Fibroblast of skin of right quadriceps (primary cell): ENCODE results near the gene ANKRD65.
A peak's percentile ranks its signal among the peaks of the same experiment; 100 is the strongest.
"Not testable (repeated sequence)": the region's sequence is repeated elsewhere in the genome, so short reads cannot be mapped to it uniquely, and the experiment has no call there.

Experiments used
- DNase-seq: peaks from one replicate; pipeline ENCODE4 v3.0.0-alpha.2; 2013

Gene ANKRD65

DNA sequence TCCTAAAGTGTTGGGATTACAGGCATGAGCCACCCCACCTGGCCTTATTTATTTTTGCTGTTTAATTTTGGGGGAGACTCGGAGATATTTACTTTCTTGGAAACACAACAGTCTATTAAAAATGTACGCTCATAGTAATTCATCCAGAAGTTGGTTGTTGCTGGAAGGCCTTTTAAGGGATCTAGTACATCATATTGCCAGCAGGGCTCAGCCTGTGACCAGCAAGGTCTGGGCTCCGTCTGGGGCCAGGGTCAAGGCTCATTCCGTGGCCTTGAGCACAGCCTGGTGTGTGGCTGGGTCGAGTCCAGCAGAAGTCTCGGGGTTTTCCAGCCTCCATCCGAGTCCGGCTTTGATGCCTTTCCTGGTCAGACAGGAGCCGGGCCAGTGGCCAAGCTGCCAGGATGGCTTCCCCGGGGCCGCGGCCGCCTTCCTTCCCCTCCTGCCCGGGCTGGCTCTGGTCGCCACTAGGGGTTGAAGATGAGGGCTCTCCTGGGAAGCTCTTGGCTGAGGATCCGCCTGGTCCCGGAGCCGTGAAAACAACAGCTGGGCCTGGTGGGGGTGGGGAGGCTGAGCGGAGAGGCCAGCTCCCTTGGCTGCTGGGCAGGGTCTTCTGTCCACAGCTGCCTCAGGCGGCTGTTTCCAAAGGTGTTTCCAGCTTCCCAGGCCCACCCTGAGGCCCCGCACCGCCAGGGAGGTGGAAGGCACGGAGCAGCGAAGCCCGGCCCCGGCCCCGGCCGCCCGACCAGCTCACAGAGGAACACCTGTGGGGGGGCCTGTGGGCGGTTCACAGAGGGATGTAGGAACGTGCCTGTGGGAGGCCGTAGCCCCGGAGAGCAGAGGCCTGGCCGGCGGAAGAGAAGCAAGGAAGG lies 9.3 kb upstream of the ANKRD65 start:
- DNase-seq, result peak; percentile 45

- no peak for DNase-seq
Measured at GRCh38 chr1:1429671-1430073, 8.6 kb upstream of the ANKRD65 start.

DNA sequence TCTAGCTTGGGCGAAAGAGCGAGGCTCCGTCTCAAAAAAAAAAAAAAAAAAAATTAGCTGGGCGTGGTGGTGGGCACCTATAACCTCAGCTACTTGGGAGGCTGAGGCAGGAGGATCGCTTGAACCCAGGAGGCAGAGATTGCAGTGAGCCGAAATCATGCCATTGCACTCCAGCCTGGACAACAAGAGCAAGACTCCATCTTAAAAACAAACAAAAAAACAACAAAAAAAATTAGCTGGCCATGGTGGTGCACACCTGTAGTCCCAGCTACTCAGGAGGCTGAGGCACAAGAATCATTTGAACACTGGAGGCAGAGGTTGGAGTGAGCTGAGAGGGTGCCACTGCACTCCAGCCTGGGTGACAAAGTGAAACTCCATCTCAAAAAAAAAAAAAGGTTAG lies 7.9 kb upstream of the ANKRD65 start:
- not testable (repeated sequence) for DNase-seq

GRCh38 chr1:1428174-1428573 lies 7.1 kb upstream of the ANKRD65 start:
- no peak for DNase-seq

GRCh38 chr1:1427820-1428148 lies 6.7 kb upstream of the ANKRD65 start:
- no peak for DNase-seq

GRCh38 chr1:1427106-1427819 lies 6.2 kb upstream of the ANKRD65 start:
- no peak for DNase-seq

- DNase-seq, result no peak
Measured at GRCh38 chr1:1426496-1427105, 5.5 kb upstream of the ANKRD65 start.

GRCh38 chr1:1425753-1426495 lies 4.8 kb upstream of the ANKRD65 start:
- DNase-seq, result no peak

DNA sequence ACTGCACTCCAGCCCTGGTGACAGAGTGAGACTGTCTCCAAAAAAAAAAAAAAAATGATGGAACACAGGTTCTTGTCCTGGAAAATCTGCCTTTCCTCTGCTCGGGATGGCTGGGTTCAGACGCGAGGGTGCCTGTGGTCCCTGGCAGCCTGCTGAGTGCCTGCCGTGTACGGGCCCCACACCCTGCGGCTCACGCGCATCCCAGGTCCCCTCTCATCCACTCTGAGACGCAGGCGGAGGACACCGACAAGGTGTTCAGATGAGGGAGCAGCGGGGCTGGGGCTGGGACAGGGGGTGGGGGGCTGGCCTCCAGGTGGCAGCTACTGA lies 4.3 kb upstream of the ANKRD65 start:
- no peak for DNase-seq

DNA sequence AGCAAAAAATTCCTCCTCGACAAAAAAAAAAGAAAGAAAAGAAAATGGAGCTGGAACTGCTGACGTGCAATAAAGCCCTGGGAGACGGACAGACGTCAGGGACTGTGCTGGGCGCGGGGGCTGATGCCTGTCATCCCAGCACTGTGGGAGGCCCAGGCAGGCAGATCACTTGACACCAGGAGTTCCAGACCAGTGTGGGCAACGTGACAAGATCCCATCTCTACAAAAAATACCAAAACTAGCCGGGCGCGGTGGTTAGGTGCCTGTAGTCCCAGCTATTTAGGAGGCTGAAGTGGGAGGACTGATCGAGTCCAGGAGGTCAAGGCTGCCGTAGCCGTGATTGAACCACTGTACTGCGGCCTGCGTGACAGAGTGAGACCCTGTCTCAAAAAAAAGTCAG lies 3.6 kb upstream of the ANKRD65 start:
- DNase-seq, result no peak

GRCh38 chr1:1423245-1423597 lies 2.1 kb upstream of the ANKRD65 start:
- DNase-seq, result no peak

DNA sequence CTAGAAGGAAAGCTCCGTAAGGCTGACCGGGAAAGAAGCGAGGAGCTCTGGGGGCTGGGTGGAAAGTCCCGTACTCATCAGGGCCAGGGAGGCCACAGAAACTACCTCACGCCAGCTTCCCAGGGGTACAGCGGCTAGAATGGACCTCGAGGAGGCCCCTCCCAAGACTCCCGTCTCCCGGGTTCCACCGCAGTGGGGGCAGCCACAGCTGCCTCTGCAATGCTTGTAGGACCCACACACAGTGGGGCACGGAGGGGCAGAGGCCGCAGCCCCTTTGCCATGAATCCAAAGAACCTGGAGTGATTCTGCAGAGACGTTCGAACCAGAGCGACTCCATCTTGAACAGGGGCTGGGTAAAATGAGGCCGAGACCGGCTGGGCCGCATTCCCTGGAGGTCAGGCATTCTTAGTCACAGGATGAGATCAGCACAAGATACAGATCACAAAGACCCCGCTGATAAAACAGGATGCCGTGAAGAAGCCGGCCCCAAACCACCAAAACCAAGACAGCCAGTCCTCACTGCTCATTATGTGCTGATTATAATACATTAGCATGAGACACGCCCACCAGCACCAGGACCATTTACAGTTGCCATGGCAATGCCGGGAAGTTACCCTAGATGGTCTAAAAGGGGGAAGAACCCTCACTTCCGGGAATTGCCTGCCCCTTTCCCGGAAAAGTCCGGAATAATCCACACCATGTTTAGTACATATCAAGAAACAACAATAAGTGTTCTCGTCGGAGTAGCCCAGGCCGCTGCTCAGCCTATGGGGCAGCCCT lies 1.6 kb upstream of the ANKRD65 start:
- peak; percentile 80 for DNase-seq

DNA sequence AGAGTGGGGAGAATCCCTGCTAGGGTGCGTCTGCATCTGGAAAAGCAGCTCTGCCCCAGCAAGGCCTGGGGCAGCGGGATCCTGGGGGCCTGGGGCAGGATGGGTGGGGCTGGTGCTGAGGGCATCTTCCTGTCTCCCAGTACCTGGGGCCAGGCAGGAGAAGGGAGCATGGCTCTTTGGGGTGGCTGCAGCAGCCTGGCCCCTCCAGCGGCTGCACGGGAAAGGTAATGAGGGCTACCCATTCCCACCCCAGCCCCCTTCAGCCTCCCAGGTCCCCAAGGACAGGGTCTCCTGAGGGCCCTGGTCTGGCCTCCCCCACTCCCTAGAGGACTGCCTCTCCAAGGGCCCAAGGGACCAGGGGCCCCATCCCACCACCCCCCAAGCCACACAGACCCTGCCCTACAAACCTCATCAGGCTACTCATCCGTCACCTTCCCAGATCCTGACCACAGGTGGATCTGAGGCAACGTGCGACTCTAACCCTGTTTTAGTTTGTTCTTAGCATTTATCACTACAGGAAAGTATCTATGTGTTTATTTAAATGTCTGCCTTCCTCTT lies 910 bp upstream of the ANKRD65 start:
- DNase-seq, result no peak

DNA sequence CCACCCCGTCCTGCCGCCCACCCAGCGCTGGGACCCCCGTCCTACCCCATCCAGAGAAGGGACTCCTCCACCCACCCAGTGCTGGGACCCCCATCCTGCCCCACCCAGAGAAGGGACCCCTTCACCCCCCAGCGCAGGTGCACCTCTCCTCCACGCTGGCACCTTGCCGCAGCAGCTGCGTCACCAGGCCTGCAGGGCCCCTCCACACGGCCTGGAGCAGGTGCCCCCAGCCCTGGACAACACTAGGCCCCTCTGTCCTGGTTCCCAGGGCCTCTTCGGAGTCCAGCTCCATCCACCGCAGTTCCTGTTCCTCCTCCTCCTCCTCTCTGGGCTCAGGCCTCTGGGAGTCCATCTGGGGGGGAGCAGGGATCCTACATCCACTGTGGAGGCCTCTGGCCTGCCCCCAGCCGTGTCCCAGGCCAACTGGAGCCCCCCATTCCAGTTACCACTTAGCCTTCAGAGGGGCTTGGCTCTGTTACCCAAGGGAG lies 378 bp downstream of the ANKRD65 start:
- no peak for DNase-seq

GRCh38 chr1:1419813-1420653 lies 1.0 kb downstream of the ANKRD65 start:
- no peak for DNase-seq

DNA sequence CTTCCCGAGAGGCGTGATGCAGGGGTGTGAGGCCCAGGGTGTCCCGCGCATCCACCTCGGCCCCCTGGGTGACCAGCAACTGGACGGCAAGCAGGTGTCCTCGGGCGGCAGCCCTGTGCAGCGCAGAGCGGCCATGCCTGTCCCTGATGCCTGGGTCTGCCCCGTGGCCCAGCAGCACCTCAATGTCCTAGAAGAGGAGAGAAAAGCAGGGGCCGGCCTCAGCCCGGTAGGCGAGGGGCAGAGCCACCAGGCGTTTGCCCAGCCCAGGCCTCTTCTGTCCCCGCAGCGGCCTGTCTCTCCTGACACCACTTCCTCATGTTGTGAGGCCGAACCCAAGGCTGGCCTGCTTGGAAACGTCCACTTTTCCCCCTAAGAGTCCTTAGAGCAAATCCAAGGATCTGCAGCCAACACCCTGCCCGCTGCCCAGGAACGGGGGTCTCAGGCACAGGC lies 1.7 kb downstream of the ANKRD65 start:
- no peak for DNase-seq

DNA sequence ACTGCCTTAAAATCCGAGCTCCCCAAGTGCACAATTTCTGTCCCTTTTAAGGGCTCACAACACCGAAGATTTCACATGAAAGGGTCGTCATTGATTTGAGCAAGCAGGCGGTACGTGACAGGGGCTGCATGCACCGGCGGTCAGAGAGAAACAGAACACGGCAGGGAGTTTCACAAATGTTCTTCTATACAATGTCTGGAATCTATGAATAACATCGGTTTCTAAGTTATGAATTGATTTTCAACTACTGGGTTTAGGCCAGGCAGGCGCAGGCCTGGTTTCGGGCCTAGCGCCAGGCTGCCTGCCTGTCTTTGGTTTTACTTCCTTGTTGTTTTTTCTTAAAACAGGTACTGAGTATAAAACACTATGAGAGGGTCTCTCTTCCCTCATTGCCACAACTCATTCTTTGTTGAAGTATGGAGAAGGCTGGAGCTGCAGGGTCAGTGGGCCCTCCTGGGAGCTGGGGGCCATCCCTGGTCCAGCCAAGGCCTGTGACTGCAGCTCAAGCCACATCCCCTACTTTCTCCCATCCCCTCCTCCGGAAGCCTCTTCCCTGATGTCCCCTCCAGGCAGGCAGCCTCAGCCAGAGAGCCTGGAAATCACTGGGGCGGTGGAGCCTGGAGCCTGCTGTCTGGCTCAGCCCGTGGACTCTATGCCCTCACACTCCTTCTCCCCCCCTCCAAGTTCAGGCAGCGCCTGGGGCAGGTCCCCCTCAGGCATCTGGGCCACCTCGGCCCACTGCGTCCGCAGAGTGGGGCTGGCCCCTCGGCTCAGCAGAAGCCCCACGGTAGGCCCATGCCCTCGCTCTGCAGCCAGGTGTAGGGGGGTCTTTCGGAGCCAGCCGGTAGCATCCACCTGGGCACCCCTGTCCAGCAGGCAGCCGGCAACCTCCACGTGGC lies 2.4 kb downstream of the ANKRD65 start:
- no peak for DNase-seq

DNA sequence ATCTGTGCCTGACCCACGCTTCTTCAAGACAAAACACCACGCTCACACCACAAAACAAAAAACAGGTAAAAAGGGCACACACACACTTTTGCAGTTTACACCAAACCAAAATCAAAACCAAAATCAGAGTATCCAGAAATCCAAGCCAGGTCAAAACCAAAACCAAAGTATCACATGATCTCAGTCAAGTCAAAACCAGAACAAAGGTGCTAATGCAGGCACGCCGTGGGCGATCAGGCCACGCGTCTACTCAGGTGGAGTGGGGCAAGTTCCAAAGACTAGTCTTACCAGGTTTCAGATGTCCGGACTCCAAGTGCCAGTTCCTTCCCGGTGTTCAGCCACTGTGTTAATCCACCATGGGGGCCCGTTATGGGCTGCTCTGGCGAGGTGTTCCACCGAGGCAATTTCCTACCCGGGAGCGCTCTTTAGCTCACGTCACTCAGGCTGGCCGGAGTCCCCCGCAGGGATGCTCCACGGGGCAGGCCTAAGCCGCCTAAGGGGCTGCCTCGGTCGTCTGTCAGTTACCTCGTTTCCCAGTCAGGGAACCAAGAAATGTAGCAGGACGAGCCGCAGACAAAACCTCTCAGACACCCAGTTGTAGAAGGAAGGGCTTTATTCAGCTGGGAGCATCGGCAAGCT lies 3.1 kb downstream of the ANKRD65 start:
- not testable (repeated sequence) for DNase-seq

DNA sequence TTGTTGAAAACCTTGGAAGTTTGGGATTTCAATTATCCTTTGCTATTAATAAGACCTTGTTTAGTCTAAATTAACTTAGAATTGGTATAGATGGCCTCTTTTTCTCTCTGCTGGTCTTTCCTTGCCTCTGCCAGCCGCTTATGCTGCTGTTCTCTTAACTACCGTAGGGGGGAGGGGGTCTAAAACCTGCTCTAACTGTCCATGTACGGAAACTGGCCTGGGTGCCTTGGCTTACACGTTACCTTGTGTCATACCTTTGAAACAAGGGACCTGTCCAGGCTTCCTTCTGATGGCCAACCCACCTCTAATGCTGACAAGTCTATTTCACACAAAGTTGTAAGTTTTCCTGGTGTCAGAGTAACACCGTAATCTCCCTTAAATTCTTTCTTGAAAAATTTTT lies 3.7 kb downstream of the ANKRD65 start:
- not testable (repeated sequence) for DNase-seq

- DNase-seq, result no peak
Measured at GRCh38 chr1:1415751-1416150, 5.3 kb downstream of the ANKRD65 start.
